Measurements from ENCODE around the gene HTR6. TPM values are rescaled to one million over a fixed set of nuclear protein-coding genes. Genes with fewer than 3 reads are reported as not detected.

Gene HTR6
- total RNA-seq, 1 donor from 2014 or later = not detected

DNA sequence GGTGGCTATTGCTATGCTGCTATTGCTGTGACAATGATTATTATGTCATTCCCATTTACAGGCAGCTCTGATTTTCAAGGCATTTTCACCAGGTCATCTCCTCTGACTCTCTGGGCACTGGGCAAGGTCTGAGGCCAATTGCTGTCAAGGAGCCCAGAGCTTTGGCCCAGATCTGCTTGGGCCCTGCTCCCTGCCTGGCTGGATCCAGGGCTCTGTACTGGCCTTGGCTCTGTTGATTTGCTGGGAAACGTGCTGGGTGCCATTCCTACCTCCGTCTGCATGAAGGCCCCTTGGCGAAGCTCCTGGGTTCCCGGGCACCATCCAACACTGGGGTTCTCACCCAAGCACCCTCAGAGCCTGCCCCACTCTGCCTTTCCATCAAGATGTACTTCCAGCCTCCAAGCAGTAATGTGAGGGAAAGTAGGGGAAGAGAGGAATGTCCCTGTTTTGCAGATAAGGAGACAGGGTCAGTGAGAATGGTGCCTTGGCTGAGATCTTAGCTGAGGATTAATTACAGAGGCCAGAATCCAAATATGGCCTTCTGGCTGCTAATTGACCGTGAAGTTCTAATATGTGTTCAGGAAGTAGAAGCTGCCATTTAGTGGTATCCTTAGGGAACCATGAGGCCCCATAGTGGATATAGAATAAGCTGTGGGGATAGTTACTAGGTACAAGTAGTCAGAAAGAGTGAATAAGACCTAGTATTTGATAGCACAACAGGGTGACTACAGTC lies 63.9 kb downstream of the HTR6 start:
- no peak for ATAC-seq

- no peak for ATAC-seq
These were observed 65.6 kb downstream of the HTR6 start for GRCh38 chr1:19730232-19730631.

Other genes starting within 250 kb of the HTR6 start
- gene CAPZB, start 179.3 kb upstream of the HTR6 start, total RNA-seq = 262 TPM
- 93.5 TPM for gene NBL1, start 20.6 kb upstream of the HTR6 start, total RNA-seq
- 18.7 TPM for gene TMCO4, start 135.0 kb downstream of the HTR6 start, total RNA-seq
- gene RNF186, start 150.4 kb downstream of the HTR6 start, total RNA-seq = 0.16 TPM
- 4.2 TPM for gene OTUD3, start 217.5 kb downstream of the HTR6 start, total RNA-seq

Data from esophagus mucosa (tissue), 1 donor.